ENCODE measurements around the gene SPACA6. TPM values are rescaled to one million over a fixed set of nuclear protein-coding genes. Genes with fewer than 3 reads are reported as not detected.

Gene SPACA6
- total and polyA plus RNA-seq, 10 of the 15 experiments (the other 5 are each of a cell fraction or from before 2014, with no cell fraction given) = 0.31 to 6.5 (median 1.7) TPM

GRCh38 chr19:51681286-51681941, 11.7 kb upstream of the SPACA6 start:
- in situ Hi-C loops (cut with MboI) = no loop called here
- Histone ChIP-seq H3K79me2 (ENCODE audit: control insufficient read depth, insufficient read depth, low read length) (no peaks in the 10 kb centered on the region), H3K9me3 (replicated peaks; ENCODE audit: control insufficient read depth, insufficient read depth, low read length) (no peaks in the 10 kb centered on the region; the same call in 2 of the 3 replicates), H4K20me1 (ENCODE audit: control insufficient read depth, insufficient read depth) (no peaks in the 10 kb centered on the region), H3K27ac (ENCODE audit: control insufficient read depth, insufficient read depth) (no peak overlapping the region), H3K9ac (ENCODE audit: control insufficient read depth, insufficient read depth, low read length) (no peak overlapping the region), H3K4me2 (ENCODE audit: control insufficient read depth, insufficient read depth) (no peak overlapping the region), H3K36me3 (ENCODE audit: control insufficient read depth in 2 of 2, insufficient read depth in 2 of 2, low read length in 1 of 2) (no peaks in the 10 kb centered on the region), H3K4me1 (ENCODE audit: control insufficient read depth, insufficient read depth, low read length) (no peaks in the 10 kb centered on the region), H3K27me3 (replicated peaks in 1 of 2; ENCODE audit: control insufficient read depth in 2 of 2, insufficient read depth in 2 of 2, low read length in 1 of 2) (no peaks in the 10 kb centered on the region), H2AFZ (ENCODE audit: control insufficient read depth, low read depth, low read length) (no peak overlapping the region), H3K4me3 (no peak overlapping the region)
- CTCF ChIA-PET = interaction anchor here (1.5 kb wide), 3 partner anchors 20 to 24 kb away, joined by 4 to 5 read pairs (median 4); no protein-coding TSS in a partner anchor
- RAD21 ChIA-PET (ENCODE audit: unreplicated experiment) = no interaction called here
- FAIRE-seq (no peak), DNase-seq (ENCODE audit: low read depth, low spot score) (no peak), ATAC-seq (no peak)
- WGBS (ENCODE audit: insufficient coverage, insufficient replicate concordance, low lambda C conversion rate, missing lambda C conversion rate) = 13% methylated on average over 3 of the region's 3 CpGs
- SMC1A ChIA-PET (ENCODE audit: uncharacterized antibody, unreplicated experiment) = interaction anchor here (0.6 kb wide), 1 partner anchor 189 kb away, joined by 3 read pairs; no protein-coding TSS in a partner anchor
- BruUV-seq (replicated peaks) = no TSS peak
- TF ChIP-seq TCF7 (IDR thresholded peaks at IDR 0.05; ENCODE audit: borderline replicate concordance) = no peak
- 0 out of 2 replicates have a peak, but pooled peaks have one; percentile 35 for TF ChIP-seq ELK1 (IDR thresholded peaks at IDR 0.05; ENCODE audit: low read depth, low read length)
- no peak for TF ChIP-seq TCF12 (IDR thresholded peaks at IDR 0.05; ENCODE audit: low read depth, low read length)
- no peak for TF ChIP-seq STAT3 (IDR thresholded peaks at IDR 0.05; ENCODE audit: low read depth, low read length)
- peak; percentile 78 to 92 for TF ChIP-seq SRF (IDR thresholded peaks at IDR 0.05; ENCODE audit: low read depth in 2 of 2, low read length in 2 of 2)
- TF ChIP-seq ZBTB33 (IDR thresholded peaks at IDR 0.05) = no peak
- TF ChIP-seq RELB (IDR thresholded peaks at IDR 0.05; ENCODE audit: low read depth) = no peak
- POLR2A ChIA-PET = no interaction called here
- intact Hi-C loops (cut with micrococcal nuclease; ENCODE audit: unreplicated experiment) = no loop called here

All from GM12878 (cell line).